Fibroblast of pulmonary artery (primary cell): ENCODE results near the gene DUOXA2.

ENCODE experiments used
- DNase-seq: peaks from one replicate; pipeline ENCODE4 v3.0.0-alpha.2; 2010; ENCODE audit warnings: low read depth
- H3K4me3 ChIP-seq: replicated peaks from 2 replicates; pipeline ENCODE4 v1.5.1; 2011; ENCODE audit warnings: low read depth, mild to moderate bottlenecking, control low read depth, low read length, moderate library complexity
- TF ChIP-seq, protein P1 (sequence below): IDR thresholded peaks from 2 replicates; pipeline ENCODE4 v1.5.1; 2011; ENCODE audit warnings: mild to moderate bottlenecking, control low read depth, low read length, inconsistent platforms; ENCODE audit errors: missing control alignments

Gene DUOXA2

GRCh38 chr15:45121020-45121419, 6.9 kb downstream of the DUOXA2 start:
- no peak overlapping the region for H3K4me3 ChIP-seq
- TF ChIP-seq, protein P1, sequence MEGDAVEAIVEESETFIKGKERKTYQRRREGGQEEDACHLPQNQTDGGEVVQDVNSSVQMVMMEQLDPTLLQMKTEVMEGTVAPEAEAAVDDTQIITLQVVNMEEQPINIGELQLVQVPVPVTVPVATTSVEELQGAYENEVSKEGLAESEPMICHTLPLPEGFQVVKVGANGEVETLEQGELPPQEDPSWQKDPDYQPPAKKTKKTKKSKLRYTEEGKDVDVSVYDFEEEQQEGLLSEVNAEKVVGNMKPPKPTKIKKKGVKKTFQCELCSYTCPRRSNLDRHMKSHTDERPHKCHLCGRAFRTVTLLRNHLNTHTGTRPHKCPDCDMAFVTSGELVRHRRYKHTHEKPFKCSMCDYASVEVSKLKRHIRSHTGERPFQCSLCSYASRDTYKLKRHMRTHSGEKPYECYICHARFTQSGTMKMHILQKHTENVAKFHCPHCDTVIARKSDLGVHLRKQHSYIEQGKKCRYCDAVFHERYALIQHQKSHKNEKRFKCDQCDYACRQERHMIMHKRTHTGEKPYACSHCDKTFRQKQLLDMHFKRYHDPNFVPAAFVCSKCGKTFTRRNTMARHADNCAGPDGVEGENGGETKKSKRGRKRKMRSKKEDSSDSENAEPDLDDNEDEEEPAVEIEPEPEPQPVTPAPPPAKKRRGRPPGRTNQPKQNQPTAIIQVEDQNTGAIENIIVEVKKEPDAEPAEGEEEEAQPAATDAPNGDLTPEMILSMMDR: no peak
- DNase-seq: no peak

- no peak overlapping the region for H3K4me3 ChIP-seq
- TF ChIP-seq, protein P1: no peak
- peak; percentile 72 for DNase-seq
Measured at GRCh38 chr15:45121706-45122417, 7.7 kb downstream of the DUOXA2 start.

DNA sequence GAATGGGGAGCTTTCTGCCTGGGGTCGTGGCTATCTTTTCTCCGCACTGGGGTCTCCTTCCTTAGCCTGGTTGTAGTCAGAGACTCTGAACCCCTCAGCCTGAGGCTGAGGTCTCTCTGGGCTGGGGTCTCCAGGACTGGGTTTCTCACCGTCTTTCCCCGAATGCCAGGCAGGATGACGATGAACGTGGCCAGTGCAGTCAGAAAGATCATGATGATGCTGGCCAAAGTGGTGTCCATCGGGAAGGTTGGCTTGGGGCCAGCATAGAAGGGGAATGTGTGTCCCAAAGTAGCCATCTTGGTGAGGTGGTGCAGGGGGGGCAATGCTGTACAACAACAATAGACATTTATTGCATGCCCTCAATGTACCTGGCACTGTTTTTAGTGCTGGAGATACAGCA, 8.6 kb downstream of the DUOXA2 start:
- no peak for DNase-seq
- TF ChIP-seq, protein P1: no peak
- H3K4me3 ChIP-seq: no peak overlapping the region

GRCh38 chr15:45123397-45123796, 9.3 kb downstream of the DUOXA2 start:
- TF ChIP-seq, protein P1: no peak
- DNase-seq: no peak
- no peak overlapping the region for H3K4me3 ChIP-seq

GRCh38 chr15:45126535-45127158, 12.5 kb downstream of the DUOXA2 start:
- peak; percentile 49 for DNase-seq
- TF ChIP-seq, protein P1: peak; percentile 86
- no peak overlapping the region for H3K4me3 ChIP-seq

- H3K4me3 ChIP-seq: no peak overlapping the region
- TF ChIP-seq, protein P1: no peak
- no peak for DNase-seq
Measured at GRCh38 chr15:45128971-45129639, 15.0 kb downstream of the DUOXA2 start.
